ENCODE results near the gene DUSP22.

Gene DUSP22

DNA sequence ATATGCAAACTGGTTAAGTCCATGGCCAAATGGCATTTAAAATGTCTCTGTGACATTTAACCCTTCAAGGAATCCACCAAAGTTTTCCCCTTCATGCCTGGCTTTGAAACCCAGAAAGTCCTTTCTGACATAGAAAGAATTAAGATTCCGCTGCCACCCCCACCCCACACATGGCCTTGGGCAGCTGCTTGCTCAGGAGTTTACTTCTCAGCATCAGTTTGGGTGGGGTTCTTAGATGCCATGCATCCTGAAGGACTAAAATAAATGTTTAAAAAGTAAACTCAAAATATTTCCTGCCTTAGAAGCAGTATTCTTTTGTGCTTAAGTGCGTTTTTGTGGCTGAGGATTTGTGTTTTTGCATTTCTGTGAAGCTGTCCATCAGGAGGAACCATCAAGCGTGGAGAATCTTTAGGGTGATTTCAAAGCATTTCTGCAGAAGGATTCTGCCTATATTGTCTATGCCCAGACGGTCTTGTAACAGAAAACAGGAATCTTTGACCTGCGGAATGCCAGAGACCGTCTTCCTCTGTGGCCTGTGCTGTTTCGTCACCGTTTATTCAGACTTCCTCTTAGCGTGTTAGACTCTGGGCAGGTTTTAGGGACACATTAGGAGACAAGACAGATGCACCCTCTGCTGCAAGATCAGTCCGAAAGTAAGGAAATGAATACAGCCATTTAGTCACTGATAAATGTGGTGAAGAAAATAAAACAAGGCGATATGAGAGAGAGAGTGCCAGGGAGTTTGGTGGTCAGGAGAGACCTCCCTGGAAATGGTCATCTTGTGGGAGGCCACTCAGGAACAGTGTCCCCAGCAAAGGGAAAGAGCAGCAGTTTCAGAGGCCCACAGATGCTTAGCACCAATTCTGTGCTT, 6.2 kb downstream of the DUSP22 start:
- no peak for DNase-seq

DNA sequence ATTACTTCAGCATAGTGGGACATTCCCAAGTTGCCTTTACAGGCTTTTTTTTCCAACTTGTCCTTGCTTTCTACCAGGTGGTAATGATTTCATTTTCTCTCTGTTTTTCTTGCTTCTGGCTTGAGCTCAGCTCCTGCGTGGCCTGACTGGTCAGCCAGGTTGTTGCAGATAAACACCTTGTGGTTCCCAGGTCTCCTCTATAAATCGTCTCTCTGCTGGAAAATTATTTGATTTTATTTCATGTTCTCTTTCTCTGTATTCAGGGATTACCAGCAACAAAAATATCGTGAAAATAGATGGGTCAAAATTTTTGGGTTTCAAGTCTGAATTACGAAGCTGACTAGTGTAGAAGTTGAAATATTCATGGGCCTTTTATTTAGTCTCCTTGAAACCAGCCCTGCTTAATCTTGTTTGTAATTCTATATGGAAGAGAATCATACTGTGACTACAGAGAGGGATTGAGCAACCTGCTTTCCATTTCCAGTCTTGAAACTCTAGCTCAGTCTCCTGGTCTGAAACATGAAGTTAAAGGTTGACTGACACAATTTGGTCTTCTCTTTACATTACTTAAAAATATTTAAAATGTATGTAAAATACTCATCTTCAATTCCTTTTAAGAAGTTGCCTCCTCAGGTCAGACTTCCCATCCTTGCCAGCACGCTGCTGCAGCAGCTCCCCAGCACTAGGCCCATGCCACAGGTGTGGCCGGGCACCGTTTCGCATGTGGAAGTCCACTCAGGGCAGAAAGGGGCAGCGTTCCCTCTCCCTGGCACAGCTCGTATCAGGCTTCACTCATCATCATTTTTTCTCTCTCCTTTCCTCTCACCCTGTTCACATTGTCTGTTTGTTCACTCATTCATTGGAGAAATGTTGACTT, 7.1 kb downstream of the DUSP22 start:
- no peak for DNase-seq

DNA sequence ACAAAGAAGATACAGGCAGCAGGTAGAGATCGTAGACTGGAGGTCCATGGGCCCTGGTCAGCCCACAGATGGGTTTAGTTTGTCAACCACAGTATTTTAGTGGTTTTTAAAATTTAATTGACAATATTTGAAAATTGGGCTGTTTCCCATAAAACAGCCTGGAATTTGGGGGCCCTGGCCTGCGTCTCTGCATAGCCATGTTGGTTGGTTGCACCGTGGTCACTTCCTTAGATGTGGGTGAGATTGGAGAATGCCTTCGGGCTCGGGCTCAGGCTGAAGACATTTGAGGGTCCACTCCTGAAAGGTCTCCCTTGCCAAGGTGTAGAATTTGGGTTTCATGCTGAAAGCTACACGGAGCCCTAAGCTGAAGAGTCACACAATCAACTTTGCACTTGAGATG, 7.7 kb downstream of the DUSP22 start:
- DNase-seq: no peak

DNA sequence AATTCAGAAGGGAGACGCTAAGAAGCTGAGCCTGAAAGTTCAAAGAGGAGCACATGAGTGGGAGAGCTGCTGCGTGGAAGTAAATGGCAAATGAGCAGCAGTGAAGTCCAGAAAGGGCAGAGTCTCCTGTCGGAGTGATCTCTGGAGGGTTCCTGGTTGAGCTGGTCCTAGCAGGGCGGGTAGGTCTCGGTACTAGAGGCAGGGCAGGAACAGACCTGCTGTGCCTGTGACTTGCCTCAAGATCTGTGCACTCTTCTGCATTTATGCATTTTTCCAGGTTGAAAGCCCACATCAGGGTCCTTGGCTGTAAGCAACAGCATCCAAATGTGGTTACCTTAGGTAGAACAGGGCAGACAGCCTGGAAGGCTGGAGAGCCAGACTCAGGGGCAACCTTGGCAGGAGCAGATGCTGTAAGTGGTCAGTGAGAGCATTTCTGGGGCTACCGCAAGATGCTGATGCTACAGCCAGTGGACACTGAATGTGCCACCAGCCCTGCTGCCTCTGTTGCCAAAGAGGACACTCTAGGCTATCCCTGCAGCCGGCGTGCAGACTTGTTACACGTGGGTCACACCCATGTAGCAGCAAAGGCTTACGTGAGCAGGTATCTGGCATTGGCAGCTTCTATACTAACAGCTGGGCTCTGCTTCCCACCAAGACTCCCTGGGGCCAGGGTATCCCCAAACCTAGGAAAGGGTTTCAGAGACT, 8.4 kb downstream of the DUSP22 start:
- no peak for DNase-seq

DNA sequence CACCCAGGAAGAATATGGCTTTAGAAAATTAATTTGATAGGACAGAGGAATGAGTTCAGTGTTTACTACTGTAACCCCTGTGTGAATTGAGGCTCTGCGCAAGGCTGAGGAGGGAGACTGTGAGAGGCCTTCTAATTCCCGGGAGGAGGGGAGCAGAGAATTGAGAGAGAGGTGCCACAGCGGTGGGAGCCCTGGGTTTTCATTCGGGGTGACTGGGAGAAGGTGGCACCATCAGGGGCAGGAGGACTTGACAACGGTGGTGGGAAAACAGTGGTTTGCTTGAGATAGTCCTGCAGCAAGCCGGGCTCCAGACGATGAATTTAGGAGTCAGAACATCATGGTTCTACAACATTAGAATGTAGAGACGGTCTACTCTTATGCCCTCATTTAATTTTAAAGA, 9.2 kb downstream of the DUSP22 start:
- DNase-seq: no peak

DNA sequence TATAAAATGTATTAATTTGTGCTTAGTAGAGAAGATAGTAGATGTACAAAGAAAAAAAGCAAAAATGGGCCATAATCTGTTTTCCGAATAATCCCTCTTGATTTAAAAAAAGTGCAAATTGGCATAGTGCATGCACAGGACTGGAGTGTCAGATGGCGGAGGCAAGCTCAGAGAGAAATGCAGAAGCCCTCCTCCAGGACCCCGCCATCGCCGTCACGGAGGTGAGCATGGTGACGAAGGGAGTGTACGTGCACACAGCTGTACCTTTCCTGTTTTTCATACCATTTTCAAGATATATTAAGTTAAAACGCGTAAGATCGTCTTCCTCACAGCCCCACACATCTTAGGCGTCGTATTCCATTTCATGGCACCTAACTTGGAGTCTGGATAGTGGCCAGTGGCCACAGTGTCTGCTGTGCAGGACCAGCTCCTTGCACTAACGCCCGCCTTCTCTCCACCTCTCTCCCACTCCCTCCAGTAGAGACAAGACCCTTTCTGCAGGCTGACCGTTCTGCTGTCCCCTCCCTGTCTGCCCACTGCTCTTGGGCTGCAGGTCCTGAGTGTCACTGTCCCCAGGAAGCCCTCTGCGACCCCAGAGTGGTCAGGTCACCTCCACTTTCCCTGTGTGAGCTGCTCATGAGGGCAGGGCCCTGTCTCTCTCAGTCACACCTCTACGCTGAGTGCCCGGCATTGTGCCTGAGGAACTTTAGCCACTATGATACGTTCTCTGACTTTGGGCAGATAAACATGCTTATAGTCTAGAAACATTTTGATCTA, 9.8 kb downstream of the DUSP22 start:
- no peak for DNase-seq

DNA sequence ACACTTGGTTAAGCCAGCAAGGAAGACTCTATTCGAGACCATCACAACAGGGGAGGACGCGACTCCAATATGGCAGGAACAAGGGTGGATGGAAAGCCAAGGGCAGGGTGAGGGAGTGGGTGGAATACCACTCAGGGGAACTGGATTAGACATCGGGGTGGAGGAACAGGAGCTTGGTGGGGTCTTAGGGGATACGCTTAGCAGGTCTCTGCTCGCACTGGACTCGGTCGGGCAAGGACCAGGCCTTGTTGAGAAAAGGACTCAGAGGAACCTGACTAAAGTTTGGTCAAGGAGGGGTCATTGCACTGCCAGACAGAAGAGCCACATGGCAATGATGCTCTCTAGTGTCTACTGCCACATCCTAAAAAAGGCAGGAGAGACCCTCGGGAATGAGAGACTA, 10.5 kb downstream of the DUSP22 start:
- no peak for DNase-seq

DNA sequence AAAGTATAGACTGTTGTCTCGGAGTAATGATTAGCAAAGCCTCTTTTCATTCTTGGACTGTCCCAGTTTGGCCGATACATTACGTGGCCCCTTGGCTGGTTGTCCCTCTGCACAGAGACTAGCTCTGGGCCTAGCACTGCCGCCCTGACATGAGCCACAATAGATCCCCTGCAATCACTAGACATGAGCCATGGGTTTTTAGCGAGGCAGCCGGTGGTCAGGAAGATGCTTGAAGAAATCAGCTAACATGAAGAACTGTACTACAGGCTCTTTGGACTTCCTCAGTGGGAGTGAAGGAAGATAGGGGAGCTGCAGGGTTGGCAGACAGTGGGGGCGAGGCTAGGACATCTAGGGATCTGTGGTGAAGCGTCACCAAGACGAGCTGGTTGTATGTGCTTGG, 11.0 kb downstream of the DUSP22 start:
- DNase-seq: no peak

DNA sequence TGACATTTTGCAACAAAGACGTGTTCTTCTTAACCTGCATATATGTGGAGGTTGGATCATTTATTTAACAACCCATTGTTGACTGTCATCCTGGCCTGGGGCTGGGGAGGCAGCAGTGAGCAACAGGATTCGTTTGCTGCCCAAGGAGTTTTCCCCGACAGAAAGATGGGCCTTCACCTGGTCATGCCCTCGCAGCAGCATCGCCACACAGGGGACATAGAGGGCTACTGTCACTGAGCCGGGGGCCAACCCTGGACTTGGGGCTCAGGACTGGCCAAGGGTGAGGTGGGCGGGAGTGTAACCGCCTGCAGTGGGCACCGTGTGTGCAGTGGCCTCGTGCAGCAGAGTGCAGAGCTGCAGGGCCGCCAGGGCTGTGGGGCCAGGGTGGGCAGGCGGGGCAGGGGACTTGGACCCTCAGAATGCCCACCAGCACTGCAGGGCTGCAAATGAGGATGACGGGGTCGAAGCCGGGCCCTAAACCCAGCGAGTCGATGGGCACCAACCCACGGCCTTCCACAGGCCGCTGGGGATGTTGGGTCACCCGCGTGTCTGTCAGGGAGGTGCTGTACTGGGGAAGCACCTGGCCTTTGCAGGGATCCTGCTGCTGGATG, 11.8 kb downstream of the DUSP22 start:
- DNase-seq: no peak

DNA sequence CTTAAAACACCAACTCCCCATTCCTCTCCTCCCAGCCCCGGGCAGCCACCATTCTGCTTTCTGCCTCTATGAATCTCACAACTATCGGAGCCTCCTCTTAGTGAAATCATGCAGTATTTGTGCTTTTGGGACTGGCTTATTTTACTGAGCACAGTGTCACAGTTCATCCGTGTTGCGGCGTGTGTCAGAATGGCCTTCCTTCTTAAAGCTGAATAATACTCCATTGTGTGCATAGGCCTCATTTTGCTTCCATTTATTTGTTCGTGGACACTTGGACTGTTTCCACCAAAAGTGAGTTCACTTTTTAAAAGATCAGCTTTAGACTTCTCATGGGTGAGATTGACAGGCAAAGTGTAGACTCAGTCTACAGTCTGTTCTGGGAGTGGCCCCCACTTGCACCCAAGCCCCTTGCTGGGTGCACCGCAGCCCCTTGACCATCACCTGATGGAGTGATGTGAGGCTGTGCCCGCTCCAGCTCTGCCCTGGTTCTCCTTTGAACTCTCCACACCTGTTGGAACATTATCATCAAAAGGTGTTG, 12.6 kb downstream of the DUSP22 start:
- DNase-seq: no peak

DNA sequence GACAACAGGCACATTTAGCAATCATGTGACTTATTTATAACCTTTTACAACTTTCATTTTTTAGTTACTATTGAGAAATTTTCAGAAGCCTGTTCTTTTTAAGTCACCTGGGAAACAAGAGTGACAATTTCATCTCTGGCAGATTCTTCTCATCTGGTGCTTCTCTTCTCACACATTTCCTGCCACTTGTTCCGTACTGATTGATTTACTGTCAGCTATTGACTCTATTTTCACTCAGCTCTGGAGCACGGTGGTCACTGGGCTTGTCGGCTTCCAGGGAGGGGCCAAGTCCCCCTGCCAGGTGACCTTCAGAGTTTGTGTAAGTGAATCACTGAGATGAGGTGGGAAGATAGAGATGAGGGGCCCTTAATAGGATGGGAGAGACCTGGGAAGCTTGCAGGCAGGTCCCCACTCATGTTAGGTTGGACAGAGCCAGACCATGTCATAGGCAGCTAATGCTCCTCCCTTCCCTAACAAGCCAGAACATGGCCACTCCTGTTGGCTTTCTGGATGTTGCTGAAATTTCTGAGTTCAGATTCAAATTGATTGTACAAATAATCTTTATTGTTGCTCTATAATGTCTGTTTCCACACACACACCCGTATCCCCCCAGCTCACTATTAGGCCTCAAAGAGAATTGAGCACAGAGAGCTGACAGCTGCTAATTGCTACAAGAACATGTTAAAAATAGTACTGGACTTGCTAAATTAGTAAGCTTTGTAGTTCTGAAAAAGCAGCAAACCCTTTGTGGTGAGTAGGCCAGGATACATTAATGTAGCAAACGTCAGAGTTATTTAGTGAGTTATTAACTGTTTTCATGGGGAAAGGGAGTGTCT, 13.3 kb downstream of the DUSP22 start:
- no peak for DNase-seq

DNA sequence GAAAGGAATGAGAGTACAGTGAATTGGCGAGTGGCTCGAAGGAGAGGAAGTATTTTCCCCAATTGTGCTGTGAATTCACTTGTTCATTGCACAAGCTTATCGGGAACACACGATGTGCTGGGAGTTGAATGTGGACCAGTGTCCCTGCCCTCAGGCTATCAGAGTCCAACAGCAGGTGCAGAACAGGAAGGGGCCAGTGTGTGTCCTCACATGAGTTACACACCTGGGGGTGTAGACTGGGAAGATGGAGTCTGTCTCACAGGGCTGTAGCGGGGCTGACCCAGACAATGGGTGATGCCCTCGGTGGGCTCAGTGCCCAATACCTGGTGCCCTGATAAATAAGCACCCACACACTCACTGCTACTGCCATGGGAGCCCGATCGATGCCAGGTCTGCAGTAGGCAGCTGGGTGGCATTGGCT, 14.4 kb downstream of the DUSP22 start:
- no peak for DNase-seq

DNA sequence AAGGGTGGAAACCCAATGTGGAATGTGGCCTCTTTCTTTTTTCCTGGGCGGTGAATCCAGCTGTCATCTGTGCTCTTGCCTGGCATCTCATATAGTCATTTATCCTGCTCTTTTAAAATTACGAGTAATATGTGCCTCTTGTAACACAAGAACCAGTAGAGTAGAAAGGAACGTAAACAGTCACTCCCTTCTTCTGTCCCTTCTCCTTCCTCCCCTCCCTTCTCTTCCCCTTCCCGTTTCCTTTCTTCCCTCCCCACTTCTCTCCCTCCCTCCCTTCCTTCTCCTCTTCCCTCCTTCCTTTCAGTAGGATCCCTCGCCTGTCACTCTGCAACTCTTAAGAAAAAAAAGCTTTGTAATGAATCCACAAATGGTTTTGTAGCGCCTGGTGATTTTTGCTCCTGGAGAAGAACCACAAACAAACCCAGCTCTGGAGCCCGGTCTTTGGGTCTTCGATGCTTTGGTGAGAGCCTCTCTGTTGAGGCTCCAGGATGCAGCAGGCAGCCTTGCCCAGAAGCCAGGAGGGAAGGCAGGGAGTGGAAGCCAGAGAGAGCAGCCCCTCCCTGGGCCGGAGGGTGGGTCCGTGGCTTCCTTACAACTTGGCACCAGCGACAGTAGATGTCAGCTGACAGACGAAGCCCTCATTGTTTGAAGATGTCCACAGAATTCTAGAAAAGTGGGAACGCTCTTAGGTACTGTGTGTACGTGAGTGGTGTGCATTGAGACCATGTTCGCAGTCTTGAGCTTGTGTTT, 15.0 kb downstream of the DUSP22 start:
- DNase-seq: no peak

DNA sequence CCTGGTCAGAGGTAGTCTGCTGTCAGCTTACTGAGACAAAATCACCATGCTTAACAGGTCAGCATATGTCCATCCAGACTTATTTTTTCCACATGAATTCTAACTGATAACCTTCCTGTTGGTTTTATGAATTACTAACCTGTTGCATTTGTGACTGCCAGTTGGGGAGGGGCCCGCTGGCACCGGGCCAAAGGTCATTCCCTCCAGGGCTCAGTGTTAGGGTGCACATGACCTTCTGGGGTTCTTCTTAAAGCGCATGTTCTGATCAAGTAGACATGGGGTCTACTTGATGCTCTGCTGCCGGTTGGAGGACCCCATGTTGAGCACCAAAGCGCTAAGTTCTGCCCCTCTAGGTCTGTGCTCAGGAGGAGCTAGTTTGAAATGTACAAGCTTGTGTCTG, 15.6 kb downstream of the DUSP22 start:
- DNase-seq: no peak

DNA sequence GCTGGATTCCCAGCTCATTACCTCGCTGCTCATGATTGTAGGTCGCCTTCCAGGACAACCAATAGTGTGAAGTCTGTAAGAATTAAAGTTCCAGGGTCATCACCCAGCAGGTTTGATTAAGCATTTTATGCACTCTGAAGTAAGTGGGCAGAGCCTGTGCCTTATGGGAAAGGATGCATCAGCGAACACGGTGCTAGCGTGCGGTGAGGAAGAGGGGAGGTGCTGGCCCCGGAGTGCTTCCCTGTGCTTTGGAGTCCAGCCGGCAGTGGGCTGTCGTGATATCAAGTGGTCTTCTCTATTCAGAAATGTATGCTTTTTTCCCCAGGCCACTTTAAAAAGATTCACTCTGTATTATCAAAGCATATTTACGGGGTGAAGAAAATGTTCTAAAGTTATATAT, 16.0 kb downstream of the DUSP22 start:
- no peak for DNase-seq

DNA sequence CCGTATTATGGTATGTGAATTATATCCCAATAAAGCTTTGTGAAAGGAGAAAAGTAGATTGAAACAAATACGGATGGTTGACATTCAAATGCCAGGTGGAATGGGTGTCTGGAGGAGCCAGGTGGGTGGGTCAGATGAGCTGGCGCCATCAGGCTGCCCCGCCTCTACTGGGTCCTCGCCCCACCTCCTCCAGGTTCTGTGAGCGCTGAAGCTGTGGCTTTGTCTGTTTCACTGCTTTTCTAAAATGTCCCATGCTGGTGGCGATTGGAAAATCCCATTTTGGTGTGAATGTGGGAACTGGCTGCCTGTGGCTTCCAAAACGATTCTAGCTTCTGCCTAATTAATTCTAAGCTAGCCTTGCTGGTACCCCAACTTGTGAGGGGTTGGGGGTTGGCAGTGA, 16.5 kb downstream of the DUSP22 start:
- no peak for DNase-seq

DNA sequence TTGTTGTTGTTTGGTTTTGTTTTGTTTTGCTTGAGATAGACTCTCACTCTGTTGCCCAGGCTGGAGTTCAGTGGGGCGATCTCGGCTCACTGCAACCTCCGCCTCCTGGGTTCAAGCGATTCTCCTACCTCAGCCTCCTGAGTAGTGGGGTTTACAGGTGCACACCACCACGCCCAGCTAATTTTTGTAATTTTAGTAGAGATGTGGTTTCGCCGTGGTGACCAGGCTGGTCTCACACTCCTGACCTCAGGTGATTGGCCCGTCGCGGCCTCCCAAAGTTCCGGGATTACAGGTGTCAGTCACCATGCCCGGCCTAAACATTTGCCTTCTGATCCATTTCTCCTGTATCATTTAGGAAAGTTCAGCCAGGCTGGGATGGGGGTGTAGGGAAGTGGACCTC, 17.7 kb downstream of the DUSP22 start:
- DNase-seq: no peak

DNA sequence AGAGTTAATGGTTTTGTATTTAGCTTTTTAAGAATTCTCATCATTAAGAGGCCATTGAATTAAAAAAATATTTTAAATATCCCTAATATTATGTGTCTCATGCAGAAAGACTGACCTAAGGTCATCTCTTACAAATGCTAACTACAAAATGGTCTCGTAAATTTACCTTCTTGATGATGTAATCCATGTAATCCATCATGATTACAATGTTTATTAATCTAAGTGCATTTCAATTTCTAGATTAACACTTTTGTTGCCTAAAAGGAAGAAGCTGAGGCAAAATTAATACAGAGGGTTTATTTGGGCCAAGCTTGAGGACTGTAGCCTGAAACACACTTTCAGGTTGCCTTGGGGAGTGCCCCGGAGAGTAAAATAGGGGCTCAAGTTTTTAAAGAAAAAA, 18.4 kb downstream of the DUSP22 start:
- no peak for DNase-seq

DNA sequence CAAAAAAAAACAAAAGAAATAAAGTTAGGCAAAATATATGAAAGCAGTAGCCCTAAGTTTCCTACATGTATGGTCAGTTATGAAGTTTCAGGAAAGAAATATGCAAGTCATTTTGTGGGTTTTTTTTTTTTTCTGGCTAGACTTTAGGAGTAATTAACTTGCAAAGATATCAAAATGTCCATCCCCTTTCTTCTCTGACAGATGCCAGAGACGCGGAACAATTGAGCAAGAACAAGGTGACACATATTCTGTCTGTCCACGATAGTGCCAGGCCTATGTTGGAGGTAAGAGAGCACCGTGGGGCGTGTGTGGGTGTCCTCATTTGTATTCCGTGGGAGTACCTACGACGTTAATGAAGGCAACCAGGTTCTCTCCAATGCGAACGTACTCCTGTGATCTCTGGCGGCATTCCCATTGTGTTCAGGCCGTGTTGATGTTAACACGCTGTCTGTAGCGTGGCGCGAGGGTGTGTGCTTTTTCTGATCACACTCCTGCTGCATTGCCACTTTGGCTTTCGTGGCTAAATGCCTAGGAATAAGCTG, 19.5 kb downstream of the DUSP22 start:
- DNase-seq: no peak

DNA sequence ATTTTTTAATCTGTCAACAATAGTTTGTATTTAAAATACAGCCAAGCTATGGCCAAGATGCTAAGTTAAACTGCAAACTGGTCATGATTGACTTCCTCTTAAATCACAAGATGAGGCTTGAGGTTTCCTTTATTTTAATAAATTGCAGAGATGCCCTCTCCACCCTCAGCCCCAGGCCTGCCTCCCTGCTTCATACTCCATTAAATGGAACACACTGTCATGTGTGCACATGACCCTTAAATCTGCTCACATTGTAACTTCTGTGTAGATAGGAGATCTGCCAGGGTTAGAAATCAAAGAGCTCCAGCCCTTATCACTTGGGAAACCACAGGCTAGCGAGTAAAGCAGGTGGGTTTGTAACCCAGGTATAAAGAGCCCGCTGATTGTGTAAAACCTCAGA, 20.8 kb downstream of the DUSP22 start:
- no peak for DNase-seq

All from stimulated activated naive CD4-positive, alpha-beta T cell treated with Interleukin-2 at 50 U/mL for 16 hours (primary cell).